HG03064 (cell line): ENCODE results near the gene HMGXB4.

Source experiments
- ATAC-seq: cut with Tn5 transposase; IDR thresholded peaks from one replicate; pipeline ENCODE4 v1.9.1; 2021; ENCODE audit warnings: low read depth; ENCODE audit not compliant: unreplicated experiment

HMGXB4 gene

GRCh38 chr22:35253946-35254345 lies 3.3 kb upstream of the HMGXB4 start:
- ATAC-seq: no peak

- peak; percentile 29 for ATAC-seq
Observed at GRCh38 chr22:35257002-35257320, 332 bp upstream of the HMGXB4 start.

- no peak for ATAC-seq
Observed at GRCh38 chr22:35258191-35258988, 1.1 kb downstream of the HMGXB4 start.

- no peak for ATAC-seq
Observed at GRCh38 chr22:35264986-35265385, 7.7 kb downstream of the HMGXB4 start.

GRCh38 chr22:35266277-35266676 lies 9.0 kb downstream of the HMGXB4 start:
- no peak for ATAC-seq

GRCh38 chr22:35269630-35270029 lies 12.3 kb downstream of the HMGXB4 start:
- ATAC-seq: no peak

- no peak for ATAC-seq
Observed at GRCh38 chr22:35274154-35274871, 17.0 kb downstream of the HMGXB4 start.

GRCh38 chr22:35275580-35275979 lies 18.3 kb downstream of the HMGXB4 start:
- no peak for ATAC-seq

GRCh38 chr22:35276019-35276418 lies 18.7 kb downstream of the HMGXB4 start:
- no peak for ATAC-seq

- no peak for ATAC-seq
Observed at GRCh38 chr22:35288116-35288515, 30.8 kb downstream of the HMGXB4 start.

- no peak for ATAC-seq
Observed at GRCh38 chr22:35292786-35293185, 35.5 kb downstream of the HMGXB4 start.

GRCh38 chr22:35296051-35296450 lies 38.8 kb downstream of the HMGXB4 start:
- no peak for ATAC-seq

- ATAC-seq: no peak
Observed at GRCh38 chr22:35299217-35299672, 42.0 kb downstream of the HMGXB4 start.

GRCh38 chr22:35299673-35300499 lies 42.6 kb downstream of the HMGXB4 start, which contains the start of gene TOM1:
TOM1 (plus strand) TSS chr22:35299894; CDS start chr22:35299929, 35 bp downstream.
- peak; percentile 97 for ATAC-seq

GRCh38 chr22:35301372-35301874 lies 44.1 kb downstream of the HMGXB4 start:
- no peak for ATAC-seq

- ATAC-seq: no peak
Observed at GRCh38 chr22:35303029-35303624, 45.8 kb downstream of the HMGXB4 start.

- ATAC-seq: no peak
Observed at GRCh38 chr22:35305525-35306070, 48.3 kb downstream of the HMGXB4 start.

- no peak for ATAC-seq
Observed at GRCh38 chr22:35306350-35306967, 49.2 kb downstream of the HMGXB4 start.

- no peak for ATAC-seq
Observed at GRCh38 chr22:35307372-35307771, 50.1 kb downstream of the HMGXB4 start.

GRCh38 chr22:35307892-35308291 lies 50.6 kb downstream of the HMGXB4 start:
- no peak for ATAC-seq
